ENCODE data around the gene ACOT12.
"Not testable (repeated sequence)": the region's sequence is repeated elsewhere in the genome, so short reads cannot be mapped to it uniquely, and the experiment has no call there.

ACOT12 gene

GRCh38 chr5:81398741-81399140 is 4.8 kb upstream of the ACOT12 start:
- no peak for DNase-seq

DNA sequence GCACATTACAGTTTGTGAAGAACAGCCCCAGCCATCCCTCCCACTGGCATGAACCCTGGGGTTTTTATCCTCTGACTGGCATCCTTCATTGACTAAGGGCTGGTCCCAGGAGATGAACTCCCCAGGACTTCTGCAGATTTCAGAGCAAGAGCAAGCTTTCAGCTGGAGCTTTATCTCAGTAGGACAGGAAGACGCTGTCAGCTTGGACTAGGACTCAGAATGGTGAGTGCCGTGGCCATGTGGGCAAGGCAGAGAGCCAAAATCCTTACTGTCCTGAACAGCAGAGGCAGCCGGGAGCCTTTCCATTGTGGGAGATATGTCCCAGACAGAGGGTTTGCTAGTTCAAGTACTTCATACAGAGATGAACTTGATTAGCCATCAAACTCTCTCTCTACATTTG is 3.2 kb upstream of the ACOT12 start:
- no peak for DNase-seq

DNA sequence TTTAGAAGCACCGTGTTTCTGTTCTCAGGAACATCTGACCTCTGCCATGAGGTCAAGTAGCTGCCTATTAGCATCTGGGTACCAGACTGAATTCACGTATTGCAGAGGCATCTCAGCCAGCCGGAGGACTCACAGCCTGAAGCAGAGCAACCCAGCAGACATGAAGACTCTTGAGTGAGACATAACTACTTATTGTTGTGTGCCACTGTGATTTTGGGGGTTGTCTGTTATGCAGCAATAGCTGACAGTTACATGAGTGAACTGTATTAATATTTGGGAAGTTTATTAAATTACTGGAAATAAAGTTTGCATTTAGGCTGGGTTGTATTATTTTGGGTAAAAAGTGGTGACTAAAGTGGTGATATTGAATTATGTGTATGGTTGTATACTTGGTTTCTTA is 1.3 kb upstream of the ACOT12 start:
- no peak for DNase-seq

GRCh38 chr5:81393430-81393782 is 528 bp downstream of the ACOT12 start:
- DNase-seq, result no peak

GRCh38 chr5:81389025-81389424 is 4.9 kb downstream of the ACOT12 start:
- DNase-seq, result no peak

DNA sequence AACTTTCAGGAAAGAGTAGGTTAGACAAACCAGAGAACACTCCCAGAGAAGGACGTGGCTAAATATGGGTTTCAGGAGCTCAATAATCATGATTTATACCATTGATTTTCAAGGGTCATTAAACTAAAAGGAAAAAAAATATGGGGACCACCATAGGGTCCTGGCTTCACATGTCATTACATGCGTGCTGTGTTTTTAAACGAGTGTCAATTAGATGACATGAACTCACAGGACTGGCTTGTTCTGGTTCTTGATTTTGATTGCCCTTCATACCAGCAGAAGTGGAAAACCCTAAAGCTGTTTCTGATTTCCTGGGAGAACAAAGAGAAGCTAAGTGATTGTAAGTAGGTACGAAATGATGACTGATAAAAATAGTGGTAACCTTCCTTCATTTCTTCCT is 5.8 kb downstream of the ACOT12 start:
- DNase-seq, result no peak

DNA sequence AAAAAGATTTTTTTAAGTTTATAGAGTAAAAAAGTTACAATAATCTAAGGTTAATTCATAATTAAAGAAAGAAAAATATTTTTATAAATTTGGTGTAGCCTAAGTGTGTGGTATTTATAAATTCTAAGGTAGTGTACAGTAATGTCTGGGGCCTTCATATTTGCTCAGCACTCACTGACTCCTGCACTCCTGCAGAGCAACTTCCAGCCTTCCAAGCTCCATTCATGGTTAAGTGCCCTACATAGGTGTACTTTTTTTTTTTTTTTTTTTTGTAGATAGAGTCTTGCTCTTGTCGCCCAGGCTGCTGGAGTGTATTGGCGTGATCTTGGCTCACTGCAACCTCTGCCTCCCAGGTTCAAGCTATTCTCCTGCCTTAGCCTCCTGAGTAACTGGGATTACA is 10.1 kb downstream of the ACOT12 start:
- no peak for DNase-seq

DNA sequence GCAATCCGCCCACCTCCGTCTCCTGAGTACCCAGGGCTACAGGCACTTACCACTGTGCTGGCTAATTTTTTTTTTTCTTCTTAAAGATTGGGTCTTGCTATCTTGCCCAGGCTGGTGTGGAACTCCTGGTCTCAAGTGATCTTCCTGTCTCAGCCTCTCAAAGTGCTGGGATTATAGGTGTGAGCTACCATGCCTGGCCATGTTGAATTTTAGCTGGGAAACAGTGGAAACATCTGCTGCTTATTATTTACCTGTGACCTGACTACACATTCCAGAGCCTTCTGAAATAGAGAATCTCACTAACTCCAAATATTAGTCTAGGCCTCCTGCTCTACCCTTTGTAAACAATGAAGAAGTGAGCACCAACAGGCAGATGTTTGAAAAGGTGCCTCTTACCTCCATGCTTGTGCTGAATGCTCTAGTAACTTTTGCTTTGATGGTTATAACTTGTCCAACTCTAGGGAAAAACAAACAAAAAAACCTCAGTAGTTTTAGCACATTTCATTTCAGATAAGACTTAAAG is 22.5 kb downstream of the ACOT12 start:
- DNase-seq, result no peak

GRCh38 chr5:81370912-81371311 is 23.0 kb downstream of the ACOT12 start:
- DNase-seq, result no peak

DNA sequence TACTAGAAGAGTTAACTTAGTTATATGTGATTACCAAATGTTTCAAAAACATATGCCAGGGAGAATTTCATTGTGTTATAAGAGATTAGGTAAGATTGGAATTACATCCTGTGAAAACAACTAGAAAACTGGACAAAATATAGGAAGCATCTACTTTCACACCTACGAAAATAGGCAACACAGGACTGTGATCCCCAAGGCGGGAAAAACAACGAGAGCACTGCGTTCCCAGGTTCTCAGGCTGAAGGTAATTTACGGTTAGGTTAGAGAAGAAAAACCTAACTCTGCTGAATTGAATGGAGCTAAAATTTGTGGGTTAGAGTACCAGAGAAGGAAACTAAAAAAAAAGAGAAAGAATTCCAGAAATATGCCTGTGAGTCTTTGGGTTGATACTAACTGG is 28.4 kb downstream of the ACOT12 start:
- no peak for DNase-seq

- DNase-seq, result no peak
Observed at GRCh38 chr5:81363093-81363871, 30.7 kb downstream of the ACOT12 start.

DNA sequence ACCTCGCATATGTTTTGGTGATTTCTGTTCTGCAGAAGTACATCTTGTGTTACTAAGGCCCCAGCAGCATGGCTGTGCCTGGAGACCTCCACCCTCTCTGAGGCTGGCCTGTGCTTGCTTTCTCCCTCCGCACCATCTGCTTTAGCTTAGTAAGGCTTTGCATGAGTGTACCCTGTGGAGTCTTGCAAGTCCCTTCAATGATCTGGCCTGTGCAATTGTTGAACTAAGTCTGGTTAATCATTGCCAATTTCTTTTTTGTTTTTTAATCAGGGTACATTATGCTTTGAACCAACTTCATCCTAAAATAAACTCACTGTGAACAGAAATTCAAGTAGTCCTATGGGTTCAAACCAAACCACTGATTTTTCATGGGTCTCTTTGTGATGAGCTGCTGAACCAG is 32.3 kb downstream of the ACOT12 start:
- DNase-seq, result no peak

- no peak for DNase-seq
Observed at GRCh38 chr5:81360640-81361039, 33.3 kb downstream of the ACOT12 start.

DNA sequence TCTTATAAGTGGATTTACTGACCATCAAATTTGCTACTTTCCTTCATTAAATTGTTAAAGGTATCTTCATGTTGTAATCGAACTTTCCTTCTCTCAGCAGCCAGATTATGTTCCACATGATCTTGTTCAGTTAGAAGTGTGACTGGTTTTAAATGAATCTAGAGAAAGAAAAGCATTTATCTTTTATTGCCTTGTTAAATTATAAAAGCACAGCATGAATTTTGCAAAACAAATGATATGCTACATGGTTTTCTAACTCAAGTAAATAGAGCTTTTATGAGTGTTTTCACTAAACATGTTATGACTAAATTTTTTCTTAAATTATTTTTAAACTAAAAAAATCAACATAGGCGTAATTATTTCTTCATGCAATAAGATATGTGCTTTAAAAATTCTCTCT is 34.1 kb downstream of the ACOT12 start:
- no peak for DNase-seq

DNA sequence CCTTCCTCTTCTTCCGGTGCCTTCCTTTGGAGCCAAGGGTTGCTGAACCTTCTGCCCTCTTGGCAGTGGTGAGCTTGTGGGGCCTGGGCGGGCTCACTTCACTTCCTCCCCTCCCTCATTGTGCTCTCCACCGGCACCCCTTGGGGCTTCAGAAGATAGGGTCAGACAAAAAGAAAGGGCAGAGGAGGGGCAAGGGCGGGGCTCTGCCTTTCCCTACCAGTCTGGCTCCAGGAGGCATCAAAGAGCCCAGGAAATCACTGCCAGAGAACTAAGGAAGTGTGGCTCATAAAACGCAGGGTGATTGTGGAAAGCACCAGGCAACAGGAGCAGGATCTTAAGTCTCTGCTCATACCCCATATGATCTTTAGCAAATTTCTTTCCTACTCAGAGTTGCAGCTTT is 34.8 kb downstream of the ACOT12 start:
- DNase-seq, result no peak

DNA sequence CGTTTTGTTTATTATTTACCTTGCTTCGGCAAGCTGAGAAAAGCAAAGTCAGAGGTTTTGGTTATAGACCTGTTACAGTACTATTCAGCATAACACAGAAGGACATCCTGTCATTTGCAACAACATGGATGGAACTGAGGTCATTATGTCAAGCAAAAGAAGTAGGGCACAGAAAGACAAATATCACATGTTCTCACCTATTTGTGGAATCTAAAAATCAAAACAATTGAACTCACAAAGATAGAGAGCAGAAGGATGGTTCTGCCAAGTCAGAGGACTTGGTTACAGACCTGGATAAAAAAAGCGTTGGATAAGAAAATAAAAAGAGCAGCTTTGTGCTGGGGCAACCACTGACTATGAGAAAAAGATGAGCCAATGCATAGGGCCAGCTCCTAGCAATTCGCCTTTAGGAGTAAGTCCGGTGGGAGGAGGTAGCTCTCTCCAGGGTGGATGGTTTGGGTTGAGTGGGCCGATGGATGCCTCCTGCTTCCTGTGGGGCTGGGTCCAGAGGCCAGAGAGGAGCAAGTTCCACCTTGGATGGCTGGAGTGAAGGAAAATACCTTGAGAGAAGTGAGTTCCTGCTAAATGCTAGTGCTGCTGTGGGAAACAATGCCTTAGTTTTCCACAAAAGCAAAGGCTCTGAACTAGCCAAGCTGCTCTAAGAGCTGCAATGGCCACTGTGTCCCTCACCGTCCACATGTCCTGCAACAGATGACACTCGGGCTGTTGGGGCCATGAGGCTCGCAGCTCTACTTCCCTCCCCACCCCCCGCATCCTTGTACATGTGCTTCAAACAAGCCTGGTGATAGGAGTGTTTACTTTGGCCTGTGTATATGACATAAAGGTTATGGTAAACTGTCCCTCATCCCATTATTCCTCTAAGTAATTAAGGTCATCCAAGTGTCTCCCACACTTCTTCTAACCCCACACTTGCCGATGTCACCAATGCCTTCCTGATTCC is 38.4 kb downstream of the ACOT12 start:
- DNase-seq, result no peak

- no peak for DNase-seq
Observed at GRCh38 chr5:81354093-81354492, 39.8 kb downstream of the ACOT12 start.

DNA sequence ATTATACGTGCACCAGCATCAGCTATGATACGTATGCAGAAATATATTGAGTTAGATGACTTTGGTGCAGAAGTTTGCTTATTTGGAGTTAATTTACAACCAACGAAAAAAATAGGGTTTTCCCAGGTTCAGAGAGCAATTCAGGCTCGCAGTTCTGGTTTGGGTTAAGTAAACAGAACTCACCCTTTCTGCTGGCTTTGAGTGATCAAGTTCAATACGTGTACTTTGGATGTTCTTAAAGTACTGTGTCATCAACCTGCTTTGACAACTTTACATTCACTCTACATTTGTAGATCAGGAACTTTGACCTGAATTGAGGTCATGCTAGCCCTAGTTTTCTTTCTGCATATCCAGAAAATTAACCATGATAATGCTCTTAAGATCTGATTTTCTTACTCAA is 40.7 kb downstream of the ACOT12 start:
- no peak for DNase-seq

- no peak for DNase-seq
Observed at GRCh38 chr5:81350507-81350906, 43.4 kb downstream of the ACOT12 start.

DNA sequence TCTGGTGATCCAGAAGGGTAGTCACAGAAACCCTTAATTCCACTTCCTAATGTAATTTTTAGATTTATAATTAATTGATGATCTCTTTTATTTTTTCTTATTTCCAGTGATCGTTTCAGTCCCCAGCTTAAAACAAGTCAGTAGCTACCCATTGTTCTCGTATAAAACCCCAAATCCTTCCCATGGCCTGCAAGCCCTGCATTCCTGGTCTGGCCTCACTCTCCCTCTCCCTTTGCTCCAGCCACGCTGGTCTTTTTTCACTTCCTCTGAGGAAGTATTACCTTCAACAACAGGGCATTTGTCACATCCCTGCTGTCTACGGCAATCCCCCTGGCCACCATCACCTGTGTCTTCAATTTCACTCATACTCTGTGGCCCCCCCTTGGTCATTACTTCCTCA is 44.8 kb downstream of the ACOT12 start:
- no peak for DNase-seq

DNA sequence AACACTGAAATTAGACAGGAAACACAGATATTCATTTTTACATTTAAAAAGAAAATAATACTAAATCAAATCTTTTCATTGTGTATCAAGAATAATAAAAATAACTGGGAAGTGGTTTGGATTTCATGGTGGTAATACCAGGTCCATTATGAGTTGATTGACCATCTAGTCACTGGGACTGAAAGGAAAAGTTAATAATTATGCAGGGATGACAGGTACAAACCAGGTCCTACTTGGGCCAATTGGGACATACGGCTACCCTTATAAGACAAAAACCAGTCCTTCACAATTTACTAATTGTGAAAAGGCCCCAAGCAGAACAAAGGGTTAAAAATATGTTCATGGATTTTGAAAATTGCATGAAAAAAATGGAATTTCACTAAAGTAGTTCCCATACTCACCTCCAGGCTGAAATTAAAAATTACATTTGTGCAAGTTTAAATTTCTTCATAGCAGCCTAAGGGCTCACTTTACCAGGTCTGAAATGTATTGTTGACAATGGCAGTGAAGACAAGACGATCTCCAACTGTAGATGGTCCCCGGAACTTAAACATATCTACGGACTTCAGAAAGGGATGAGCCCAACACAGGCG is 48.4 kb downstream of the ACOT12 start:
- no peak for DNase-seq

- no peak for DNase-seq
Observed at GRCh38 chr5:81344736-81345135, 49.2 kb downstream of the ACOT12 start.

- not testable (repeated sequence) for DNase-seq
Observed at GRCh38 chr5:81338213-81338612, 55.7 kb downstream of the ACOT12 start.

DNA sequence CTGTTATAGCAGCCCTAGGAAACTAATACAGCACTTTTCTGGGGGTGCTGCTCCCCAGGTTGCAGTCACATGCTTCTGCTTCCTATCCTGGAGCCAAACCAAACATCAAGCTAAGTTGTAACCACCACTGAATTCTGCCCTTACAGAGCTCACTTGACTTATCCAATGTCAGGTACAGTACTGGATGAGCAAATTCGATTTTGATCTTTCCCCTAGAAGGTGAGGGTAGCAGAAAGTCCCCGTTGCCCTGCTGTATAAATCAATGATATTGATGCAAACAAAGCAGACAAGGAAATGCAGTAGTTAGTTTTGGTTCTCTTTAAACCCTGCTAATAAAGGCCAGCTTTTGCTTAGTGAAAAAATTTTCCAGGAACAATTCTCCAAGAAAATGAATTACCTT is 56.1 kb downstream of the ACOT12 start:
- no peak for DNase-seq

Data from NCI-H1930 (cell line).